Hippocampal formation (tissue), 2 donors: ENCODE measurements around the gene ESYT2.

Experiments used
- DNase-seq, 2 donors: peaks; one replicate each; lab custom pipeline; 2025; lab: John Stamatoyannopoulos, UW

The ESYT2 gene

GRCh38 chr7:158767707-158768106 lies 61.6 kb downstream of the ESYT2 start:
- DNase-seq: no peak

DNA sequence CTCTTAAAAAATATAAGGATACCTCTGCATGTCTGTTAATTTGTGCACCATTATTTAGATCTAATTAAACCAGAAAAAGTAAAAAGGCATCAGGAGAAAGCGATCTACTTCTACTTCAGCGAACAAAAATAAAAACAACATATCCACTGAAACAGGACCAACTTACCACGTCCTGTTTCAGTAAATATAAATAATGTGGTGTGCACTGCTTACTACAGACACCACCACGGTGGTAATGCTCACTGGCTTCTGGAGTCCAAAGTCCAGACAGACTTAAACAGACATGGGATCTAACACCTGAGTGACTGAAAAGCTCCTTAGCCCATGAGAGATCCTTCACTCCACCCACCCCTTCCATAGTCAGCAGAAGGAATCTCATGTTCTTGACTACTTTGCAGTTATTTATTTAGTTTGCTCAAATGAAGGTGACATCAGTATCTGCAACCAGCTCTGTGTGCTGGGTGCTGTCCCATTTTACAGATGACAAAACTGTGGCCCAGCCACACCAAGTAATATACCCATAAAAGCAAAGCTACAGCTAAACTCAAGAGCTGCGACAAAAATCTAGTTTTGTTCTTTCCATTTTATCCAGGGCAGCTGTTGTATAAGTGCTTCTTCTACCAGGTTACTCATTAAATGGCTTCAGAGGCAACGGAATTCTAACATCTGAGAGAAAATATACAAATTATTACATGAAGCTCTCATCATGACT lies 62.6 kb downstream of the ESYT2 start:
- DNase-seq: no peak

DNA sequence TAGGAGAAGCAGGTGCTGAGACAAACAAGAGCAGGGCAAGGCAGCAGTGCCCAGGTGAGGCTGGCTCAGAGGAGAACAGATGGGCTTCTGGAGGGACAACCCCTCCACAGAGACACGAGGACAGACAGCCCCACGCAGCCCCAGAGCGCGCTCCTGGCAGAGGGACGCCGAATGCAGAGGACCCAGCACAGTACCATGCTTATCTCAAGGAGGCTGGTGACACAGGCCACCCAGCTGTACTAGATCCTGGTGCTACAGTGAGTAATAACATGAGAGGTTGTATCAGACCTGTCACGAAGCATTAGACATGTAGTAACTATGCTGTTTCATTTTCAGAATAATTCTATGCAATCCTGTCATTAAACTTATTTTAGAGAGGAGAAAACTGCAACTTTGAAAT lies 64.3 kb downstream of the ESYT2 start:
- no peak for DNase-seq

DNA sequence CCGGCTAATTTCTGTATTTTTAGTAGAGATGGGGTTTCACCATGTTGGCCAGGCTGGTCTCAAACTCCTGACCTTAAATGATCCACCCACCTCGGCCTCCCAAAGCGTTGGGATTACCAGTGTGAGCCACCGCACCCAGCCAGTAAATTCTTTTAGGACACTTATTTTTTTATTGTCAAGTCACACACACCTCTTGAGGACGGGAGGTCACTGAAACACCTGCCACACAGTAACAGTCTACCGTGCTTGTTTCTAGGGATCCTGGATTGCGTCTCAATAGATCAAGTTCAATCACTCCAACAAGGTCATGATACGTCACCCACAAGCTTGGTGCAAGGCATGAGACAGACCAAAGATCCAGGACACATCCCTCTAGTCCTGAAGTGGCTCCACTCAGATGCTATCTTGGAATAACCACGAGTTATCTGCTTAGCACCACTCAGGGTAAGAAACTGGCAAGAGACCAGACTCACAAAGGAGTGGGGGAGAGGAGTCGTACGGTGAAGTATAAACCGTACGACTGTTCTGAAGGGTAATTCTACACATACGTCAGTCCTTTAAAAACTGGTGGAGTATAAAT lies 65.8 kb downstream of the ESYT2 start:
- no peak for DNase-seq

DNA sequence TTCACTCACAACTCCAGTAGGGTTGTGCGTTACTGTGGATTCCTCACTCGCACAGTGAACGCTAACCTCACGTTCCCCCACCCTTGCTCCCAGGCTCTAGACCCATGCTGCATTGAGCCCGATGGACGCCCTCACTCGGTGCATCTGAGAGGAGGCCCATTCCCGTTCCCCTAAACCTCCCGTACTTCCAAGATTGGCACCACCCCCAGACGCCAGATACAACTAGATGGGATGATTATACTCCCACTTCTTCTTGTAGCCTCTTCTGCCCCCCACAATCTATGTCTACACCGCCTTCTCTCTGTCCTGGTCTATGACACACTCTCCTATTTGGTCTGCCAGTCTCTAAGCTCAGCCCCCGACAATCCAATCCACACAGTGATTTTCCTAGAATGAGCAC lies 67.4 kb downstream of the ESYT2 start:
- DNase-seq: no peak

DNA sequence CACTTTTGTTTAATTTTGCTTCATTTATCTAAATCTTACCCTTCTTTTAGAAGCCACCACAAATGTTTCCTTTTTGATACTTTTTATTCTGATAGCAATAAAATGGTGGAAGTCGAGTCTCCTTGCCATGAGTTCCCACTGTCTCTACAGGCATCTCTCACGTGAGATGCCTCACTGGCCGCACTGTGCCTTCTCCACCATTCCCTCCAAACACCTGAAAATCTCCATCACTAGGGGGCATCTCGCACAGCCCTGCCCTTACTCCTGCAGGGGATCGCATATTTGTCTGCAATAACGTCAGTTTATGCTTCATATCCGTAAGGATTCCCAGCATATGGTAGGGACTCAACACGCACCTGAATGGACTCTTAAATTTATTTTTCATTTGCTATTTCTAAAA lies 68.4 kb downstream of the ESYT2 start:
- no peak for DNase-seq

DNA sequence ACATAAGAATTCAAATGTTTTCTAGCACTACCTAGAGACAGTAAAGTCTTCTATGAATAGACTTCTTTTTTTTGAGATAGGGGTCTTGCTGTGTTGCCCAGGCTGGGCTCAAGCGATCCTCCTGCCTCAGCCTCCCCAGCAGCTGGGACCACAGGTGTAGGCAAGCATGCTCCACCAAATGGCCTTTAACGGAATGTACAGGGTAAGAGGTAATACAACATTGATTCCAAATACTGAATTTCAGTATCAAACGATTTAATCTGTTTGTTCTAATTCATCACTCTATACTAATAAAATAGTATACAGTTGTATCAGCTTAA lies 68.9 kb downstream of the ESYT2 start:
- DNase-seq: no peak

DNA sequence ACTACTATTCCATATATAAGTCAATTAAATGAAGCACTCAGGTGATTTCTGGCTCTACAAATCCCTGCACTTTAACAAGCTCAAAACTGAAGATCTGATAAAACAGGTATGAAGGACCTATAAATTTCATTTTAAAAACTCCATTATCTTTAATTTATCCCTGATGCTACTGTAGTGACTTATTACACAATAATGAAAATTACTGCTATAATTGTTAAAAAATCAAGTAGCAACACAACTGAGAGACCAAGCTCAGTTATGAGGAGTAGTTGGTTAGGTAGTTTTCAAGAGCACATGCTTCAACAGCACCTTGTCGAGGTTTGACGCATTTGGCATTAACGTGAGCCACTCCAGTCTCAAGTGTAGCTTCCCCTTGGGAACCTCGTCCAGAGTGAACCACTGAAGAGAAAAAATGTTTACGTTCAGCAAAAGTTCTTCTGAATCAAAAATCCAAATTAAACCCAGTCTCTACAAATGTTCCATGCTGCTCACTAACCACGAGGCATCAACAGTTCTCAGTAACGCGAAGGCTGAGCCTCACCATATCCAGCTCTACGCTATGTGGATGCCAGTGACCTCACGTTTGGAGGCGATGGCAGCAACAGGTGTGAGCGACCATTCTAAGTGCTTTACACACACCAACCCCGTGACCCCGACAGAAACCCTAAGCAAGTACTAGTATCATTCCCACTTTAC lies 69.4 kb downstream of the ESYT2 start:
- DNase-seq: no peak

DNA sequence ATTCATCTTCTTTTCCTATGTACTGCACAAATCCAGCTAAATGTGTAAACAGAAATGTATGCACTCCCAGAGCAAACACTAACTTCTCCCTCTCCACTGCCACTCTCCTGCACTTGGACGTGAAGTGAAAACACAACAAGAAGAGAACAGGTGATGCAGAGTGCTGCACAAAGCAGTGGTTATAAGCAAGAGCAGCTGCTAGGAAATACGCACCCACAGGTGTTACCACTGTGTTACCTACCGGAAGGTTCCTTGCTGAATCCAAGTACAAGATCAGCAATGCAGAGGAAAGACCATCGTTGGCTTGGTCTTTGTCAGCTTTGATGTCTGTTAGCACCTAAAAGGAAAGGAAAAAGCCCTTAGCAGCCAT lies 70.1 kb downstream of the ESYT2 start:
- DNase-seq: no peak

GRCh38 chr7:158758586-158759244 lies 70.6 kb downstream of the ESYT2 start:
- DNase-seq: no peak

DNA sequence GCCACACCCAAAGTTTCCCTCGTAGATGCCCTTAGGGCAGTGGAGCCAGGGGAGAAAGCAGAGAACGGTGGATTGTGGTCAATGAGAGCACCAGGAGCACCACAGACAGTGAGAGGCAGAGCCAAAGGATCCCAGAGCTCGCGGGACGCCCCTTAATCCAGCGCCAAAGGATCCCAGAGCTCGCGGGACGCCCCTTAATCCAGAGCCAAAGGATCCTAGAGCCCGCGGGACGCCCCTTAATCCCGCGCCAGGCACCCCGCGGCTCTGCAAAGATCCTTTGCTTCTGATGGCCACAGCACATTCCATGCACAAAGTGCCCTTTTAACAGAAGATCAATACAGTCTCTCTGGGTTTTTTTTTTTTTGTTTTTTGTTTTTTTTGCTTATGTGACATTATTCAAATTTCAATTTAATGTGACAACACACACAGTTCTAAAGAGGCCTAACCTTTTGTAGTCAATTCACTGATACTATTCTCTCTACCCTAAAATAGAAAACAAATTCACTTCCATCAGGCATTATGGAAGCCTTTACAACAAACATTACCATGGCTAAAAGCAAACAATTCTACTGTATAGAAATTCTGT lies 71.8 kb downstream of the ESYT2 start:
- DNase-seq: no peak

- no peak for DNase-seq
These were observed 74.4 kb downstream of the ESYT2 start for GRCh38 chr7:158754746-158755444.

DNA sequence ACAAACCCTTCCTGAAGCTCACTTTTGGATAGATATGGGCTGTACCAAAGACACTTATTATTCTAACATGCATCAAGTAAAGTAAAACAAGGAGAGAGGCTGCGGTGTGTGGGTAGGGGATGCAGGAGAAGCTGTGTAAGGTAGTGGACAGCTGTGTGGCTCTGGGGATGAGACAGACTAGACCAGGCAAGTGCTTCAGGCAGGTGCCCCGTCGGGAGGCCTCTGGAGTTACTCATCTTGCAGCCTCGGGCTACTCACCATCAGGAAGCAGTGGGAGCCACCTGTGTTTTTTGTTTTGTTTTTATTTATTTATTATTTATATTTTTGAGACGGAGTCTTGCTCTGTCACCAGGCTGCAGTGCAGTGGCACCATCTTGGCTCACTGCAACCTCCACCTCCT lies 75.4 kb downstream of the ESYT2 start:
- no peak for DNase-seq

DNA sequence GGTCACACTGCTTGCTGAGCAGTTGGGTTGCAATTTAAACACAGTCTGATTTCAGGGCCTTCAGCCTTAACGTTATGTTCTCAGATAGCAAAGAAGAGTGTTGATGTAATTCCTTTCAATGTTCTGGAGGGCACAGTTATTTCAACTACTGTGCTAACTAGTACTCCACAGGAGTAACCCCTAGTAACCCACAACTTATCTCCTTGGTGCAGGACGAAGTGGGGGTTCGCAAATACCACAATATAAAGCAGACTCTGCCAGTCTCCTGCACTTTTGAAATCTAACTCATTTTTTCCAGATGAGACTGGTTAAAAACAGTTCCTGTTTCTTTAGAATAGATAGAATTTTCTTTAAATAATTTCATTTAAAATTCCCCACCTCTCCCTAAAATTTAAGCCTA lies 77.6 kb downstream of the ESYT2 start:
- DNase-seq: no peak

DNA sequence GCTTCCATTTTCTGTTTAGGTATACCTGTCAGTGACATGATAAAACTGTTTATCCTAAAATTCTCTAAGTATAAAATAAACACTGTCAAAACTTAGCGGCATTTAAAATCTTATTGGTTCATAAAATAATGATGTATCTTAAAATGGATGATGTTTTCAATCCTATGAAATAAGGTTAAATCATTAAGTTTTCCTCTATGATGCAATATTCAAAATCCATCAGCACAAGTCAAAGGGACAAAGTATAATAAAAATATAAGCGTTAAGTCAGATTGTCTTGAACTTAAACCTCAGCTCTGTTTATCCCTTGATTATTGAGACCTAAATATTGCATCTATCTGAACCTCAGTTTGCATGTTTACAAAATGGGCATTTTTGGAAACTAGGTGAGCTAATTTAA lies 78.1 kb downstream of the ESYT2 start:
- no peak for DNase-seq

DNA sequence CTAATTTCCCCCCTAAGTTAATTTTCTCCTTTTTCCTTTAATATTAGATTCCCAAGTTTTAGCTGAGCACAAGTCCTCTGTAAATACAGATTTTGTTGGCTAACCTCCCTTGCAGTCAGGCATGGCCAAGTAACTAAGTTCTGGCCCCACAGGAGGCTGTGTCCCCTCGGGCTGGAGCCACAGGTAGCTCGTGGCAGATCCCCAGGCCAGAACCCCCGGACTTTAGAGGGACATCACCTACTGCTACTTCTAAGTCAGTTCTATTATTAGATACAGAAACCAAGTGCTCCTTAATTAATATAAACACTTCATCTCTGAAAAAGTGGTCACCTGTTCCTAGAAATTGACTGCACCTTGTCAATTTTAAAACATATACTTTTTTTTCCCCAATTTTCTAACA lies 78.6 kb downstream of the ESYT2 start:
- DNase-seq: no peak

DNA sequence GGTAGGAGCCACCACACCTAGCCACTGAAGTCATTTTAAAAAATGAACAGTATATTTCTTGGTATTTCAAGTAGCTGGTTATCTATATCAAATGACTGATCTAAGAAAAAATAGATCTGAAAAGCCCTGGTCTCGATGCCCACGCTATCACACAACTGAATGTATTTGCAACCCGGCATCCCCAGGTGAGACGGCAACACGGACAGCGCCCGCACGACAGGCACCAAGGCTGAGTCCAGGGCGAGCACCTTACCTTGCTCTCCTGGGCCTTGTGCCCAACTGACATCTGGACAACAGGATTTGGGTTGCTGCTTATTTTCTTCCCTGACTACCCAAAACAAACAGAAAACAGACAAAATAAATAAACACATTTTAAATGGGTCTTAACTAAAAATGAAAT lies 79.9 kb downstream of the ESYT2 start:
- no peak for DNase-seq

DNA sequence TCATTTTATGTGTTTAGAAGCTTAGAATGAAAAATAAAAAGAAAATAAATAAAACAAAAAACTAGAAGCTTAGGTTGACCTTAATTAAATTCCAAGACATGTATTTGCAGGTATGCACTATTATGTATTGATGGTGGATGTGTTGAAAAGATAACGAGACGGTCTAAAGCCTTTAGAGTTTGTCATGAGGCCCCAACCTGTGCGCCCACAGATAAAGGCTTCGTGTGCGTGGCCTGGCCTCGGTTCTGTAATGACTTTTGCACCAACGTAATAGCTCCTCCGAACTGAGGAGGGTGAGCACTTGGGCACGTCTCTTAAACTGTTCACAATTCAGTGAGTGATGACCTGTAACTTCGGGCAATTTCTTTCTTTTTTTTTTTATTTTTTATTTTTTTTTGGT lies 81.0 kb downstream of the ESYT2 start:
- DNase-seq: no peak

DNA sequence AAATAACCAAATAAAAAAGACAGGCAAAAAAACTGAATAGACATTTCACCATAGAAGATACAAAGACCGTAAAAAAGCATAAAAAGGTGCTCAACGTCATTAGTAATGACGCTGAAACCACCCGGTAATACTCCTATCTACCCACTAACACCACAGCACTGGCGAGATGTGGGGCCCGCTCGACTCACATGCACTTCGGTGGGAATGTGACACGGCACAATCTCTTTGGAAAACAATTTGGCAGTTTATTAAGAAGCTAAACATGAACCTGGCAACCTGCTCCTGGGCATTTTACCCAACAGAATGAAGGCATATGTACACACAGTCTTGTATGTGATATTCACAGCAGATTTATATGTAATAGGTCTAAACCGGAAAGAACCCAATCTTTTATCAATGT lies 81.9 kb downstream of the ESYT2 start:
- DNase-seq: no peak

GRCh38 chr7:158746957-158747356 lies 82.4 kb downstream of the ESYT2 start:
- DNase-seq: no peak

GRCh38 chr7:158745057-158745715 lies 84.1 kb downstream of the ESYT2 start:
- DNase-seq: no peak

- DNase-seq: no peak
These were observed 85.2 kb downstream of the ESYT2 start for GRCh38 chr7:158744070-158744469.
